Stimulated activated CD4-positive, alpha-beta T cell treated with anti-CD3 and anti-CD28 coated beads, TNF-alpha, amount 100 ng/mL, for 1 hour (primary cell): ENCODE measurements around the gene PPM1E.
"Not testable (repeated sequence)": the region's sequence is repeated elsewhere in the genome, so short reads cannot be mapped to it uniquely, and the experiment has no call there.

Source experiments
- DNase-seq, 3 donors: peaks; one replicate each; pipeline ENCODE4 v3.0.0-alpha.2; 2020; ENCODE audit warnings: low read depth in 3 of 3, low spot score in 1 of 3

PPM1E gene

DNA sequence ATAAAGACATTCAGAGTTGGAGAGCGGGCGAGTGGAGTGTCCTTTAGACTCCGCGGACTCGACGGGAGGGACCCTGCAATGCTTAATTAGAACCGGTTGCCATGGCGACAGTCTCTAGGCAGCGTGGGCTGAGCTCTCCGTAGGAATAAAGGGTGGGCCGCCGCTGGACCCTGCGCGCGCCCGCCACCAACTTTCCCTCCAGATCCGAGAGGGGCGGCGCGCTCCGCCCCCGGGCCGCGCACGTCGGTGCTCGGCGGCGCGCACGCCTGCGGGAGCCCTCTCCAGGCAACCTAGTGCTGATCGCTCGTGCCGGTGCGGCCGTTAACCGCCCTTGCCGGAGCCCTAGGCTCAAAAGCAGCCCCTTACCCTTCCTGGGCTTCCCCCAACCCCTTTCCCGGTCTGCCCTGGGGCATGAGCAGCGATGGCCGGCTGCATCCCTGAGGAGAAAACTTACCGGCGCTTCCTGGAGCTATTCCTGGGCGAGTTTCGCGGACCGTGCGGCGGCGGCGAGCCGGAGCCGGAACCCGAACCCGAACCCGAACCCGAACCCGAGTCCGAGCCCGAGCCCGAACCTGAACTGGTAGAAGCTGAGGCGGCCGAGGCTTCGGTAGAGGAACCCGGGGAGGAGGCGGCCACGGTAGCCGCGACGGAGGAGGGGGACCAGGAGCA lies at the start of gene PPM1E:
Gene PPM1E (plus strand): TSS at position 278 of the 669 bp plus-strand sequence.
- peak in 1 of 3 donors; percentile 24 for DNase-seq

GRCh38 chr17:58706351-58707140 lies 49.1 kb upstream of the PPM1E start:
- no peak for DNase-seq

GRCh38 chr17:58710948-58711552 lies 44.6 kb upstream of the PPM1E start:
- DNase-seq = no peak

DNA sequence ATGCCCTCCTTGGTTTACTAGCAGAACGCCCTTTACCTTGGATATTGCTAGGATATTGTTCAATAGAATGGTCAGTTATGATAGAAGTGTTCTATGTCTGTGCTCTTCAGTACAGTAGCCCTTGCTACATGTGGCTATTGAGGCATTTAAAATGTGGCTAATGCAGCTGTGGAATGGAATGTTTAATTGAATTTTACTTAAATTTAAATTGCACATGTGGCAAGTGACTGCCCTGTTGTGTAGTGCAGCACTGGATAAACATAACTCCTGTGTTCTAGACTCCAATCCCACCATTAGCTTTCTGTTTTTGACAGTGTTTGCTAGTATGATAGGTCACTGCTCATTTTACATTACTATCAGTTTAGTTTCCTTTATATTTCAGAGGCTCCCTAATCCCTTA lies 33.4 kb upstream of the PPM1E start:
- no peak for DNase-seq

- DNase-seq = no peak
Measured at GRCh38 chr17:58722696-58723095, 33.0 kb upstream of the PPM1E start.

DNA sequence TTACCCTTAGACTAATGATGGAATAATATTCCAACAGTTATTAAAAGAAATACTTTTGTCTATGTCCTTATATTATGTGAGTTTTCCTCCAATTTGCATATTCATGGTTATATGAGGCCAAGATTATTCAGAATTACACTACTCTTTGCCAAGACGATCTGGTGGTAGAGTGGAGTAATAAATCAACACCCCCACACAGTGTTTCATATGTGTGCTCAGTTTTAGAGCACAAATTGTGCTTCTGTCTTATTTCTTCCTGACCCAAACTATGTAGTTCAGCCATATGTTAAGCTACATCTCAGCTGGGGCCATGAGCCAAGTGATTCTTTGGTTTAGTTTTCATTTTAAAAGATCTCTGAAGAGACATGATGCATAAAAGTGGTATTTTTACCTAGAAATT lies 26.9 kb upstream of the PPM1E start:
- no peak for DNase-seq

GRCh38 chr17:58730937-58731336 lies 24.7 kb upstream of the PPM1E start:
- no peak for DNase-seq

GRCh38 chr17:58734040-58734439 lies 21.6 kb upstream of the PPM1E start:
- DNase-seq = no peak

DNA sequence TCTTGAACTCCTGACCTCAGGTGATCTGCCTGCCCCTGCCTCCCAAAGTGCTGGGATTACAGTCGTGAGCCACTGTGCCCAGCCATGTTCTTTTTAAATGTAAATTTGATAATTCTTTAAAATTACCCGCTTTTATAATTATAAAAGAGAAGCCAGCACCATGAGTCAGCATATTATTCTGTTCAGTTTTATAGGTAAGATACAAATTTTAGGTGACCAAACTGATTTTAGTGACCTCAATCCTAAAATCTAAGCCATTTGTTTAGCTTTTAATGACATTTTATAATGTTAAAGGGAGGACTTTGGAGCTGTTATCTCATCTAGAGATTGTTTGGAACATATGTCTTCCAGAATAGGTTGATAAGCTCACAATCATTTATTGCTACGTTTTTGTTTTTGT lies 20.8 kb upstream of the PPM1E start:
- DNase-seq = no peak

- no peak for DNase-seq
Measured at GRCh38 chr17:58741121-58741625, 14.5 kb upstream of the PPM1E start.

- no peak for DNase-seq
Measured at GRCh38 chr17:58747674-58748073, 8.0 kb upstream of the PPM1E start.

GRCh38 chr17:58749627-58750026 lies 6.0 kb upstream of the PPM1E start:
- DNase-seq = not testable (repeated sequence)

GRCh38 chr17:58753026-58753425 lies 2.6 kb upstream of the PPM1E start:
- DNase-seq = no peak

DNA sequence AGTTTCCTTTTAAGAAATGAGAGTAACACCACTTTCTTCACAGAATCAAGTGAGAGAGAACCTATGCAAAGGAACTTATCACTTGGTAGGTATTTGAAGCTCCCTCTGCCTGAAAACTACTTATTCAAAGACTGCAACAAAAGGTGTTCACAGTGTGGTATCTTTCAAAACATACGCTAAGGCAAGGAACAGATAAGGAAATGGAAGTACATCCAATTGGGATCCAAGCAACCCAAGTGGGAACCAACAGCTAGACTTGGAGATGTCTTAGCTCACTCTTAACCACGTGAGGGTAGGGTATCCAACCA lies 431 bp upstream of the PPM1E start:
- no peak for DNase-seq

DNA sequence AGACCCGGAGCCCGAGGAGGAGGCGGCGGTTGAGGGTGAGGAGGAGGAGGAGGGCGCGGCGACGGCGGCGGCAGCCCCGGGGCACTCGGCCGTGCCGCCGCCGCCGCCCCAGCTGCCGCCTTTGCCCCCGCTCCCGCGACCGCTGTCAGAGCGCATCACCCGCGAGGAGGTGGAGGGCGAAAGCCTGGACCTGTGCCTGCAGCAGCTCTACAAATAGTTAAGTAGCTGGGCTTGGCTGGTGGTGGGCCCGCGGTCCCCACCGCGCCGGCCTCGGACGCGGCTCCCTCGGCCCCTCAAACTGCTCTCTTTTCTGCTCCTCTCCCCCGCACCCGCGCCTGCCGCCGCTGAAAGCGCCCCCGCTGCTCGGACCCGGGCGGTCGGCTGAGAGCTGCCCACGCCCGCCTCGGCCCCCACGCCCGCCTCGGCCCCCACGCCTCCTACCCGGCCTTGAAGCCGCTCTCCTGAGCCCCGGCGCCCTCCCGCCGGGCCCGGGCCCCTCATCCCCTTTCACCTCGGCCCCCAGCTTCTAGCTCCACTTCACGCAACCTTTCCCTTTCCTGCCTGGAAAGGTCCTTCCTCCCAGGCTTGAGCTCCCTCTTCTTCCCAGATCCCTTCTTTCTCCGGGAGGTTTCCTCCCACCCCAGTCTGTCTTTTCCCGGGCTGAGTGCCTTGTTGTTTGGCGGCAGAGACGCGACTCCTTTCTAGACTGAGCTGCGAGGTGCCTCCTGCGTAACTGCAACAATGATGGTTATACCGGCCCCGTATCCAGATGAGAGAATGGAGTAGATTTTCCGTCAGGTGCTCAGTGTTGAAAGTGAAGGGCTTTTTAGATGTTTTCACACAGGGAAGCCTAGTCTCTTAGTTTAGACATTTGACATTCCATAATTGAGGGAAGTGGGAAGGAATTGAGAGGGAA lies 850 bp downstream of the PPM1E start:
- peak in 1 of 3 donors; percentile 3 for DNase-seq

DNA sequence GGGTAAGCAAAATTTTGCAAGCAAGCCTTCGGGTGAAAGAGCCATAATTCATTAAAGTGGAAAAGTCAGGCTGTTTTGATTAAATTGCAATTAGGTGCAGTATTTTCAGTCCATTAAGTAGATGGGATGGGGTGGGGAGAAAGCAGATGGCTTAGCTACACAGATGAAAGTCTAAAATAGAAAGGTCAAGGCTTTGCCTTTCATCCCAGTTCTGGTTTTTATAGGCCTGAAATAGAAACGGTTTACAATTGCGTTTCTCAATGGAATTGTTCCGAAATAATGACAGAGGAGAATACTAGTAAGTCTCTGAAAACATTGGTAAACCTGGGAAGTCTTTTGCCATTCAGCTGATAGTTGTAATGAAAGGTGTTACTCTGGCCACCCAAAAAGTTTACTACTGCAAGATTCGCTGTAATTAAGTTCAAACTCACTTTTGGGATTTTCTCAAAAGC lies 1.5 kb downstream of the PPM1E start:
- DNase-seq = no peak

- DNase-seq = no peak
Measured at GRCh38 chr17:58758890-58759289, 3.2 kb downstream of the PPM1E start.

- no peak for DNase-seq
Measured at GRCh38 chr17:58759522-58759921, 3.9 kb downstream of the PPM1E start.

- no peak for DNase-seq
Measured at GRCh38 chr17:58760248-58760647, 4.6 kb downstream of the PPM1E start.

DNA sequence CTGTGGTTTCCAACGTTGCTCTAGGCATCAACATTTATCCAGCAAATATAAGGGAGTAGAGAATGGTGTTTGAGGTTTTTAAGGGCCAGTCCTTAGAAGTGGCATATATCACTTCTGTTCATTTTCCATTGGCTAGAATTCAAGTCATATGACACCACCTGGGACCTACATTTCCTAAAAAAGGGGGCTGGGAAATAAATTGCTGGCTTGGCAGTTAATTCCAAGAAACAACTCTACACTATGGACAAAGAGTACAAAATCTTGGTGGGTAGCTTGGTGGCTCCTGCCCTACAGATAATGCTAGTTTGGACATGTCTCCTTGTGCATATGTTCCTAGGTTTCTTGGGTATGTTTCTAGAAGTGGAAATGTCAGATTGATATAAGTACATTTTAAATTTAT lies 7.6 kb downstream of the PPM1E start:
- no peak for DNase-seq

GRCh38 chr17:58764373-58764772 lies 8.7 kb downstream of the PPM1E start:
- no peak for DNase-seq
